H1 (cell line): ENCODE measurements around the gene PLPP4. TPM values are rescaled to one million over a fixed set of nuclear protein-coding genes. Genes with fewer than 3 reads are reported as not detected.

Source experiments
- CTCF ChIA-PET: fragments of 300-600 bp; sonication (Branson Sonifier 250); formaldehyde crosslinking; loops from one replicate; lab custom pipeline; 2021; ENCODE audit not compliant: partially characterized antibody; lab: Charles Lee
- POLR2A ChIA-PET: fragments of 300-600 bp; sonication (Branson Sonifier 250); formaldehyde crosslinking; loops from one replicate; lab custom pipeline; 2021; ENCODE audit warnings: inconsistent platforms; ENCODE audit not compliant: partially characterized antibody; lab: Charles Lee
- DNase-seq, 2 experiments: peaks; one replicate each; pipeline versions ENCODE4 v3.0.0 to v3.0.0-alpha.2; 2010 to 2022; ENCODE audit warnings: low spot score in 2 of 2, low read depth in 1 of 2, mixed read lengths in 1 of 2
- FAIRE-seq: peaks from 2 replicates; lab custom pipeline; 2011; peaks lifted over from hg19 to GRCh38; lab: Jason Lieb, UNC
- H2AFZ ChIP-seq: 2 replicates; pipeline ENCODE4 v1.8.1; 2012; ENCODE audit warnings: low read length, inconsistent platforms
- H2AK5ac ChIP-seq: 2 replicates; pipeline ENCODE4 v1.6.1; 2013; ENCODE audit warnings: low read depth, low read length
- H2BK120ac ChIP-seq: replicated peaks from 2 replicates; pipeline ENCODE3; 2013; ENCODE audit warnings: low read depth, low read length, inconsistent platforms
- H2BK12ac ChIP-seq: 2 replicates; pipeline ENCODE4 v1.6.1; 2013; ENCODE audit warnings: low read depth, low read length
- H2BK15ac ChIP-seq: 2 replicates; pipeline ENCODE4 v1.6.1; 2013; ENCODE audit warnings: low read length
- H2BK20ac ChIP-seq: 2 replicates; pipeline ENCODE4 v1.6.1; 2013; ENCODE audit warnings: low read length
- H2BK5ac ChIP-seq: 2 replicates; pipeline ENCODE4 v1.6.1; 2013; ENCODE audit warnings: low read depth, low read length
- H3K14ac ChIP-seq: 2 replicates; pipeline ENCODE4 v1.6.1; 2013; ENCODE audit warnings: inconsistent platforms; ENCODE audit not compliant: insufficient read length
- H3K18ac ChIP-seq: 2 replicates; pipeline ENCODE4 v1.6.1; 2013; ENCODE audit warnings: low read length; ENCODE audit errors: extremely low read depth
- H3K23ac ChIP-seq: 2 replicates; pipeline ENCODE4 v1.6.1; 2013; ENCODE audit warnings: inconsistent platforms; ENCODE audit not compliant: insufficient read length
- H3K23me2 ChIP-seq: 2 replicates; pipeline ENCODE4 v1.6.1; 2013; ENCODE audit warnings: low read depth, low read length
- H3K27ac ChIP-seq: 2 replicates; pipeline ENCODE4 v1.6.1; 2011; ENCODE audit warnings: low read depth, low read length, inconsistent platforms
- H3K27me3 ChIP-seq, 4 experiments: replicated peaks in 1 of 4; 1 replicate in 1 of 4; 2 replicates in 3 of 4; pipeline versions ENCODE4 v1.6.1 to v1.8.1; 2011 to 2013; ENCODE audit warnings: low read length in 3 of 4, mild to moderate bottlenecking in 3 of 4, inconsistent platforms in 2 of 4, mixed read lengths in 2 of 4, moderate library complexity in 1 of 4; ENCODE audit not compliant: control insufficient read depth in 3 of 4, insufficient read depth in 3 of 4; ENCODE audit errors: extremely low read depth in 1 of 4
- H3K36me3 ChIP-seq, 4 experiments: 2 replicates each; pipeline versions ENCODE4 v1.6.1 to v1.8.1; 2011 to 2013; ENCODE audit warnings: mild to moderate bottlenecking in 4 of 4, low read length in 3 of 4, moderate library complexity in 2 of 4, control low read depth in 1 of 4, inconsistent platforms in 1 of 4; ENCODE audit not compliant: insufficient read depth in 4 of 4, control insufficient read depth in 2 of 4
- H3K4ac ChIP-seq: replicated peaks from 2 replicates; pipeline ENCODE3; 2013; ENCODE audit warnings: low read length, low read depth, mixed read lengths, inconsistent platforms; ENCODE audit not compliant: insufficient read length
- H3K4me1 ChIP-seq, 4 experiments: replicated peaks in 1 of 4; 1 replicate in 1 of 4; 2 replicates in 3 of 4; pipeline versions ENCODE4 v1.6.1 to v1.8.1; 2011 to 2013; ENCODE audit warnings: low read length in 3 of 4, inconsistent platforms in 2 of 4, mixed read lengths in 1 of 4; ENCODE audit not compliant: insufficient read depth in 4 of 4, control insufficient read depth in 3 of 4
- H3K4me2 ChIP-seq, 2 experiments: 2 replicates each; pipeline versions ENCODE4 v1.6.1 to v1.8.1; 2011 to 2013; ENCODE audit warnings: low read depth in 2 of 2, low read length in 2 of 2, control low read depth in 1 of 2, inconsistent platforms in 1 of 2, mild to moderate bottlenecking in 1 of 2; ENCODE audit not compliant: insufficient read depth in 1 of 2
- H3K4me3 ChIP-seq, 4 experiments: fragments of 200-600, 300-600 bp in 1 of 4; sonication (generic), shearing (Covaris generic), sonication (Bioruptor Twin) in 1 of 4; 2 replicates each; pipeline versions ENCODE4 v1.5.1 to v1.8.1; 2011 to 2016; ENCODE audit warnings: low read length in 4 of 4, low read depth in 3 of 4, control low read depth in 2 of 4, inconsistent platforms in 2 of 4, mild to moderate bottlenecking in 2 of 4, mixed read lengths in 1 of 4, moderate library complexity in 1 of 4; ENCODE audit not compliant: insufficient read depth in 2 of 4; ENCODE audit errors: extremely low read depth in 1 of 4
- H3K56ac ChIP-seq: replicated peaks from 2 replicates; pipeline ENCODE3; 2013; ENCODE audit warnings: low read depth, mild to moderate bottlenecking, mixed read lengths, low read length, inconsistent platforms; ENCODE audit not compliant: insufficient read length
- H3K79me1 ChIP-seq: 2 replicates; pipeline ENCODE4 v1.6.1; 2013; ENCODE audit warnings: low read depth, low read length, control low read depth
- H3K79me2 ChIP-seq, 2 experiments: 2 replicates each; pipeline versions ENCODE4 v1.6.1 to v1.8.1; 2012 to 2013; ENCODE audit warnings: low read length in 2 of 2, mild to moderate bottlenecking in 2 of 2, inconsistent platforms in 1 of 2; ENCODE audit not compliant: insufficient read depth in 2 of 2, control insufficient read depth in 1 of 2
- H3K9ac ChIP-seq, 4 experiments: replicated peaks in 1 of 4; 1 replicate in 1 of 4; 2 replicates in 3 of 4; pipeline versions ENCODE4 v1.6.1 to v1.8.1; 2011 to 2013; ENCODE audit warnings: low read depth in 3 of 4, low read length in 3 of 4, control low read depth in 2 of 4, mild to moderate bottlenecking in 2 of 4, moderate library complexity in 2 of 4, inconsistent platforms in 1 of 4; ENCODE audit errors: extremely low read depth in 1 of 4
- H3K9me3 ChIP-seq, 2 experiments: 2 replicates each; pipeline versions ENCODE4 v1.6.1 to v1.8.1; 2012 to 2013; ENCODE audit warnings: mild to moderate bottlenecking in 2 of 2, moderate library complexity in 2 of 2, control low read depth in 1 of 2, inconsistent platforms in 1 of 2, low read depth in 1 of 2, low read length in 1 of 2, mixed read lengths in 1 of 2; ENCODE audit not compliant: insufficient read depth in 2 of 2
- H4K20me1 ChIP-seq, 2 experiments: replicated peaks in 1 of 2; 2 replicates each; pipeline versions ENCODE3 to v1.8.1; 2011 to 2013; ENCODE audit warnings: inconsistent platforms in 2 of 2, low read length in 2 of 2, mild to moderate bottlenecking in 1 of 2; ENCODE audit not compliant: insufficient read depth in 2 of 2, control insufficient read depth in 1 of 2
- H4K5ac ChIP-seq: 2 replicates; pipeline ENCODE4 v1.6.1; 2013; ENCODE audit warnings: low read length, low read depth, mixed read lengths, inconsistent platforms; ENCODE audit not compliant: insufficient read length
- H4K8ac ChIP-seq: 2 replicates; pipeline ENCODE4 v1.8.0; 2013; ENCODE audit warnings: mild to moderate bottlenecking, moderate library complexity, low read length, inconsistent platforms; ENCODE audit not compliant: insufficient read depth; ENCODE audit errors: extremely low read depth
- H4K91ac ChIP-seq: replicated peaks from 2 replicates; pipeline ENCODE3; 2013; ENCODE audit warnings: low read length, mixed read lengths, inconsistent platforms; ENCODE audit not compliant: insufficient read length
- FOSL1 ChIP-seq: IDR thresholded peaks from 2 replicates; pipeline ENCODE4 v1.6.1; 2011; ENCODE audit warnings: mild to moderate bottlenecking, low read depth, low read length, moderate library complexity; ENCODE audit not compliant: insufficient read depth
- POU5F1 ChIP-seq: IDR thresholded peaks from 2 replicates; pipeline ENCODE4 v1.6.1; 2011; ENCODE audit warnings: low read depth, mild to moderate bottlenecking, low read length, moderate library complexity
- RFX5 ChIP-seq: IDR thresholded peaks from 2 replicates; pipeline ENCODE4 v1.6.1; 2011; ENCODE audit warnings: low read depth, low read length, improper control_type of control experiment, borderline replicate concordance
- RNF2 ChIP-seq: fragments of 200-900, 300-1000 bp; sonication (generic); IDR thresholded peaks from 2 replicates; pipeline ENCODE4 v1.7.1; 2016; ENCODE audit warnings: borderline replicate concordance, low read depth, mild to moderate bottlenecking, antibody characterized with exemption, low read length; ENCODE audit not compliant: poor library complexity, severe bottlenecking; ENCODE audit errors: missing control alignments
- RXRA ChIP-seq: IDR thresholded peaks from 2 replicates; pipeline ENCODE4 v1.6.1; 2011; ENCODE audit warnings: low read depth, mild to moderate bottlenecking, low read length, moderate library complexity; ENCODE audit not compliant: insufficient read depth
- SP2 ChIP-seq: IDR thresholded peaks from 2 replicates; pipeline ENCODE4 v1.6.1; 2012; ENCODE audit warnings: mild to moderate bottlenecking, low read length, inconsistent platforms
- WGBS, 2 experiments: shearing (Covaris generic) in 1 of 2; methylation state at CpG; one replicate each; pipeline versions ENCODE4 v1.1.6 to v1.1.7; 2013 to 2015; ENCODE audit warnings: low lambda C conversion rate in 2 of 2, mixed read lengths in 2 of 2, inconsistent platforms in 1 of 2, low coverage in 1 of 2, missing lambda C conversion rate in 1 of 2; ENCODE audit not compliant: insufficient replicate concordance in 2 of 2, insufficient coverage in 1 of 2, insufficient read length in 1 of 2; ENCODE audit errors: extremely low coverage in 1 of 2, missing lambda C conversion rate in 1 of 2; 5-methylcytosine and 5-hydroxymethylcytosine counted together
- polyA plus RNA-seq, 7 experiments: library from polyadenylated mRNA; depleted of rRNA in 3 of 7; stranded (reverse) in 5 of 7; unstranded in 2 of 7; fragments of >200 nt in 5 of 7; fragments of 200-250 nt in 2 of 7; gene quantifications; 1 replicate in 5 of 7; 2 replicates in 1 of 7; 4 replicates in 1 of 7; pipeline versions ENCODE4 v1.2.1 to v1.2.3, GENCODE V29; 2011 to 2013; ENCODE audit warnings: missing spikeins in 2 of 7, mixed read lengths in 2 of 7
- total RNA-seq: library from RNA; stranded (reverse); fragmentation: NEBNext Ultra II Directional; extraction: Animal tissue kit (Norgen Biotek cat#: 25700); gene quantifications from 2 replicates; pipeline ENCODE4 v1.2.1, GENCODE V29; 2021

Gene PLPP4
- total and polyA plus RNA-seq, 2 of the 8 experiments (the other 6 are each of a cell fraction or from before 2014, with no cell fraction given): 0.30 TPM; not detected in 1

GRCh38 chr10:120521880-120522279 lies 64.9 kb downstream of the PLPP4 start:
- no peak overlapping the region for H2AFZ ChIP-seq
- no peak overlapping the region for H3K9ac ChIP-seq
- H3K4ac ChIP-seq: no peak overlapping the region
- no peak overlapping the region for H3K56ac ChIP-seq
- ChIA-PET POLR2A (interaction anchor here (0.8 kb wide), 1 partner anchor 35 kb away, joined by 4 read pairs; no protein-coding TSS in a partner anchor), CTCF (interaction anchor here (0.6 to 1.7 kb wide), 3 partner anchors 79 to 1099 kb away, joined by 3 to 4 read pairs (median 3); no protein-coding TSS in a partner anchor)
- H3K79me1 ChIP-seq: no peaks in the 10 kb centered on the region
- FAIRE-seq: no peak
- no peaks in the 10 kb centered on the region; a peak in 1 of 7 replicates for H3K27me3 ChIP-seq
- no peak overlapping the region for H2BK5ac ChIP-seq
- no peak overlapping the region for H4K5ac ChIP-seq
- no peak overlapping the region for H3K18ac ChIP-seq
- H4K20me1 ChIP-seq: no peaks in the 10 kb centered on the region
- H4K91ac ChIP-seq: no peak overlapping the region
- no peak overlapping the region for H3K27ac ChIP-seq
- DNase-seq: no peak
- no peak for TF ChIP-seq POU5F1
- TF ChIP-seq RFX5: no peak
- no peak for TF ChIP-seq RNF2
- TF ChIP-seq SP2: no peak
- no peak for TF ChIP-seq FOSL1
- no peak for TF ChIP-seq RXRA
- no peaks in the 10 kb centered on the region for H3K4me1 ChIP-seq
- H3K14ac ChIP-seq: no peak overlapping the region
- H2BK12ac ChIP-seq: no peak overlapping the region
- H3K4me3 ChIP-seq: no peak overlapping the region
- no peaks in the 10 kb centered on the region for H3K9me3 ChIP-seq
- H3K23me2 ChIP-seq: no peaks in the 10 kb centered on the region
- WGBS, 2 experiments: 88% methylated on average over 3 of the region's 3 CpGs; no CpG with 5 or more reads in 1 of the 2 experiments
- no peaks in the 10 kb centered on the region for H3K36me3 ChIP-seq
- H3K23ac ChIP-seq: no peak overlapping the region
- H2BK15ac ChIP-seq: no peak overlapping the region
- no peaks in the 10 kb centered on the region for H3K79me2 ChIP-seq
- H3K4me2 ChIP-seq: no peak overlapping the region
- H4K8ac ChIP-seq: no peak overlapping the region
- no peak overlapping the region for H2AK5ac ChIP-seq
- no peak overlapping the region for H2BK20ac ChIP-seq
- no peak overlapping the region for H2BK120ac ChIP-seq
